H9 (cell line): ENCODE results near the gene NEDD9. TPM values are rescaled to one million over a fixed set of nuclear protein-coding genes. Genes with fewer than 3 reads are reported as not detected.
A peak's percentile ranks its signal among the peaks of the same experiment; 100 is the strongest.

ENCODE experiments used
- DNase-seq: peaks from one replicate; pipeline ENCODE4 v3.0.0-alpha.2; 2017
- H2AFZ ChIP-seq: one replicate; pipeline ENCODE4 v1.6.1; 2013; ENCODE audit warnings: mild to moderate bottlenecking, low read length, control low read depth, moderate library complexity
- H2AK5ac ChIP-seq: 2 replicates; pipeline ENCODE4 v1.6.1; 2013; ENCODE audit warnings: low read length, control low read depth, mixed read lengths; ENCODE audit not compliant: insufficient read length
- H2BK120ac ChIP-seq: one replicate; pipeline ENCODE4 v1.6.1; 2013; ENCODE audit warnings: low read depth, mild to moderate bottlenecking, low read length, control low read depth, inconsistent platforms; ENCODE audit not compliant: poor library complexity, severe bottlenecking
- H2BK12ac ChIP-seq: 2 replicates; pipeline ENCODE4 v1.6.1; 2013; ENCODE audit warnings: low read length, control low read depth, mixed read lengths, low read depth; ENCODE audit not compliant: insufficient read length
- H2BK15ac ChIP-seq: 2 replicates; pipeline ENCODE4 v1.6.1; 2013; ENCODE audit warnings: low read depth, low read length, control low read depth
- H2BK20ac ChIP-seq: one replicate; pipeline ENCODE4 v1.6.1; 2013; ENCODE audit warnings: low read depth, mild to moderate bottlenecking, low read length, control low read depth, inconsistent platforms; ENCODE audit not compliant: poor library complexity, severe bottlenecking
- H2BK5ac ChIP-seq: 2 replicates; pipeline ENCODE4 v1.6.1; 2013; ENCODE audit warnings: low read length, control low read depth, mixed read lengths; ENCODE audit not compliant: insufficient read length
- H3K14ac ChIP-seq: 2 replicates; pipeline ENCODE4 v1.6.1; 2013; ENCODE audit warnings: low read length, control low read depth; ENCODE audit not compliant: insufficient read depth
- H3K18ac ChIP-seq: 2 replicates; pipeline ENCODE4 v1.6.1; 2013; ENCODE audit warnings: low read depth, mild to moderate bottlenecking, mixed read lengths, low read length, control low read depth; ENCODE audit not compliant: insufficient read length
- H3K23ac ChIP-seq: 2 replicates; pipeline ENCODE4 v1.6.1; 2013; ENCODE audit warnings: low read length, control low read depth, mixed read lengths, low read depth; ENCODE audit not compliant: insufficient read length
- H3K23me2 ChIP-seq: 2 replicates; pipeline ENCODE4 v1.6.1; 2013; ENCODE audit warnings: low read depth, mild to moderate bottlenecking, mixed read lengths, low read length, control low read depth; ENCODE audit not compliant: insufficient read length, poor library complexity, severe bottlenecking
- H3K27ac ChIP-seq: 2 replicates; pipeline ENCODE4 v1.5.1; 2013; ENCODE audit warnings: low read length, control low read depth, mixed read lengths, low read depth; ENCODE audit not compliant: insufficient read length
- H3K27me3 ChIP-seq: 2 replicates; pipeline ENCODE4 v1.6.1; 2013; ENCODE audit warnings: low read length, control low read depth, inconsistent platforms; ENCODE audit not compliant: insufficient read depth
- H3K4ac ChIP-seq: 2 replicates; pipeline ENCODE4 v1.6.1; 2013; ENCODE audit warnings: low read depth, mild to moderate bottlenecking, control low read depth, inconsistent platforms, low read length, moderate library complexity
- H3K4me1 ChIP-seq: 2 replicates; pipeline ENCODE4 v1.6.1; 2013; ENCODE audit warnings: low read length, control low read depth, inconsistent platforms; ENCODE audit not compliant: insufficient read depth
- H3K4me2 ChIP-seq: 2 replicates; pipeline ENCODE4 v1.6.1; 2013; ENCODE audit warnings: low read length, control low read depth, mixed read lengths; ENCODE audit not compliant: insufficient read length, insufficient read depth
- H3K56ac ChIP-seq: 2 replicates; pipeline ENCODE4 v1.6.1; 2013; ENCODE audit warnings: low read depth, mild to moderate bottlenecking, mixed read lengths, low read length, control low read depth; ENCODE audit not compliant: insufficient read length
- H3K79me1 ChIP-seq: 2 replicates; pipeline ENCODE4 v1.6.1; 2013; ENCODE audit warnings: low read depth, mild to moderate bottlenecking, moderate library complexity, low read length, control low read depth, inconsistent platforms; ENCODE audit not compliant: insufficient read depth, poor library complexity, severe bottlenecking
- H3K79me2 ChIP-seq: 2 replicates; pipeline ENCODE4 v1.6.1; 2013; ENCODE audit warnings: low read length, control low read depth, inconsistent platforms; ENCODE audit not compliant: insufficient read depth
- H3K9ac ChIP-seq: 2 replicates; pipeline ENCODE4 v1.6.1; 2013; ENCODE audit warnings: low read length, control low read depth, mixed read lengths; ENCODE audit not compliant: insufficient read length; ENCODE audit errors: extremely low read depth
- H3K9me3 ChIP-seq: one replicate; pipeline ENCODE4 v1.6.1; 2013; ENCODE audit warnings: low read depth, low read length, inconsistent platforms; ENCODE audit not compliant: control insufficient read depth
- H3T11ph ChIP-seq: one replicate; pipeline ENCODE4 v1.6.1; 2013; ENCODE audit warnings: mild to moderate bottlenecking, low read length, control low read depth, inconsistent platforms
- H4K20me1 ChIP-seq: one replicate; pipeline ENCODE4 v1.6.1; 2013; ENCODE audit not compliant: control insufficient read depth, insufficient read length, insufficient read depth
- H4K5ac ChIP-seq: 2 replicates; pipeline ENCODE4 v1.6.1; 2013; ENCODE audit warnings: low read depth, mild to moderate bottlenecking, mixed read lengths, low read length, control low read depth; ENCODE audit not compliant: insufficient read length
- H4K8ac ChIP-seq: replicated peaks from 2 replicates; pipeline ENCODE4 v1.6.1; 2013; ENCODE audit warnings: low read length, control low read depth, mixed read lengths, low read depth; ENCODE audit not compliant: insufficient read length
- H4K91ac ChIP-seq: 2 replicates; pipeline ENCODE4 v1.6.1; 2013; ENCODE audit warnings: low read depth, mild to moderate bottlenecking, moderate library complexity, mixed read lengths, low read length, control low read depth; ENCODE audit not compliant: insufficient read length
- H3K27ac Mint-ChIP-seq, 3 experiments: 2 replicates in 2 of 3; 3 replicates in 1 of 3; pipeline ENCODE4 v1.8.0; 2020 to 2021; ENCODE audit warnings: mixed read lengths in 3 of 3, mild to moderate bottlenecking in 1 of 3, moderate library complexity in 1 of 3
- H3K27me3 Mint-ChIP-seq: 2 replicates; pipeline ENCODE4 v1.8.0; 2021; ENCODE audit warnings: low read depth, mild to moderate bottlenecking, moderate library complexity, mixed read lengths
- H3K36me3 Mint-ChIP-seq, 3 experiments: 2 replicates in 2 of 3; 3 replicates in 1 of 3; pipeline ENCODE4 v1.8.0; 2020 to 2021; ENCODE audit warnings: low read depth in 3 of 3, mixed read lengths in 3 of 3; ENCODE audit not compliant: insufficient read depth in 1 of 3
- H3K4me1 Mint-ChIP-seq, 2 experiments: 2 replicates each; pipeline ENCODE4 v1.8.0; 2020; ENCODE audit warnings: mixed read lengths in 2 of 2
- H3K4me3 Mint-ChIP-seq, 2 experiments: 2 replicates in 1 of 2; 3 replicates in 1 of 2; pipeline ENCODE4 v1.8.0; 2020 to 2021; ENCODE audit warnings: mild to moderate bottlenecking in 2 of 2, mixed read lengths in 2 of 2, moderate library complexity in 1 of 2
- H3K9me3 Mint-ChIP-seq, 2 experiments: 2 replicates in 1 of 2; 3 replicates in 1 of 2; pipeline ENCODE4 v1.8.0; 2020; ENCODE audit warnings: mild to moderate bottlenecking in 2 of 2, mixed read lengths in 2 of 2, moderate library complexity in 1 of 2
- WGBS: extraction: QIAGEN DNeasy Blood & Tissue Kit; methylation state at CpG from one replicate; pipeline ENCODE4 v1.1.7; 2013; ENCODE audit warnings: missing lambda C conversion rate, low lambda C conversion rate, mixed read lengths; ENCODE audit not compliant: insufficient read length; ENCODE audit errors: extremely low coverage; 5-methylcytosine and 5-hydroxymethylcytosine counted together
- total RNA-seq: library from RNA; stranded (reverse); gene quantifications from 2 replicates; pipeline ENCODE4 v1.2.1, GENCODE V29; 2021
- TF ChIP-seq, protein P1 (sequence below): fragments of 200-600 bp; sonication (generic); conservative IDR thresholded peaks from 3 replicates; pipeline ENCODE4 v1.8.0; 2021; ENCODE audit warnings: antibody characterized with exemption, mild to moderate bottlenecking

NEDD9 gene
- total RNA-seq, 1 experiment from 2014 or later = 5.5 TPM

DNA sequence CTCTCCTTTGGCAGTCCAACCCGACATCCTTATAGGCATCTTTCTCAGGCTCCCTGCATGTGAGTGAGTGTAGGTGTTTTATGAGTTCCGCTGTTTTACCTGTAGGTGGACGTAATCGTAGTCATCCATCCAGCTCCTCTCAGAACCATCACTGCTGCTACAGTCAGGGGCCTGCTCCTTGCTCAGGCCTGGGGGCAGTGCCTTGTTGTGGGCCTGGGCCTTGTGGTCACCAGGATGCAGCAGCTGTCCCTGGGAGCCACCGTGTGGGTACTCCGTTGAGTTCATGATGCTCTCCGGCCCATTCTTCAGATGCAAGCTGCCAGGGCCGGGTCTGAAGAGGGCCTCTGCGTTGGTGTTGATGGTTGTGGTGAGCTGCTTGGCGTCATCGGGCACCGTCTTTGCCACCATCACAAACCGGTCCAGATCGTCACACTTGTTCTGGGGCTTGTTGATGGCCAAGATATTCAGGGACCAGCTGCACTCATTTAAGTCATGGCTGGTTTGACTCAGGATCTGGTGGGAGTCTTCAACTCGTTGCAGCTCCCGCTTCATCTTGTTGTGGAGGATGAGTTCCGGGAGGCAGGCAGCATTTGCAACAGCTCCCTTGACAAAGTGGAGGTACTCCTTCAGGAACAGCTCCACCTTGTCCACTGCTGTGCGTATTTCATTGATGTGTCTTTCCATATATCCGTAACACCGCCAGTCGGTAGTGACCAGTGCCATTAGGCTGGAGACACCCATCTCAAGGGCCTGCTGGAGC lies 42.4 kb downstream of the NEDD9 start:
- H3K9me3 Mint-ChIP-seq = peaks cover 2 to 4% of the 10 kb centered on the region in 2 experiments; a peak in 4 of 5 replicates
- Histone ChIP-seq H3K27me3 (no peaks in the 10 kb centered on the region), H4K20me1 (no peaks in the 10 kb centered on the region), H3K56ac (no peak overlapping the region), H2BK12ac (no peak overlapping the region), H3K23me2 (no peaks in the 10 kb centered on the region), H3K23ac (no peak overlapping the region), H3K18ac (no peak overlapping the region), H3K4me2 (no peak overlapping the region), H3K4ac (no peak overlapping the region), H3K4me1 (peaks cover 7% of the 10 kb centered on the region), H2AFZ (no peak overlapping the region), H3K9ac (no peak overlapping the region), H2BK15ac (no peak overlapping the region), H2BK5ac (no peak overlapping the region), H4K8ac (no peak overlapping the region), H4K91ac (no peak overlapping the region), H3T11ph (no peak overlapping the region), H3K79me1 (no peaks in the 10 kb centered on the region), H2AK5ac (no peak overlapping the region), H3K9me3 (no peaks in the 10 kb centered on the region), H3K14ac (no peak overlapping the region), H2BK20ac (no peak overlapping the region), H4K5ac (no peak overlapping the region), H3K79me2 (no peaks in the 10 kb centered on the region), H2BK120ac (no peak overlapping the region), H3K27ac (no peak overlapping the region)
- TF ChIP-seq, protein P1, sequence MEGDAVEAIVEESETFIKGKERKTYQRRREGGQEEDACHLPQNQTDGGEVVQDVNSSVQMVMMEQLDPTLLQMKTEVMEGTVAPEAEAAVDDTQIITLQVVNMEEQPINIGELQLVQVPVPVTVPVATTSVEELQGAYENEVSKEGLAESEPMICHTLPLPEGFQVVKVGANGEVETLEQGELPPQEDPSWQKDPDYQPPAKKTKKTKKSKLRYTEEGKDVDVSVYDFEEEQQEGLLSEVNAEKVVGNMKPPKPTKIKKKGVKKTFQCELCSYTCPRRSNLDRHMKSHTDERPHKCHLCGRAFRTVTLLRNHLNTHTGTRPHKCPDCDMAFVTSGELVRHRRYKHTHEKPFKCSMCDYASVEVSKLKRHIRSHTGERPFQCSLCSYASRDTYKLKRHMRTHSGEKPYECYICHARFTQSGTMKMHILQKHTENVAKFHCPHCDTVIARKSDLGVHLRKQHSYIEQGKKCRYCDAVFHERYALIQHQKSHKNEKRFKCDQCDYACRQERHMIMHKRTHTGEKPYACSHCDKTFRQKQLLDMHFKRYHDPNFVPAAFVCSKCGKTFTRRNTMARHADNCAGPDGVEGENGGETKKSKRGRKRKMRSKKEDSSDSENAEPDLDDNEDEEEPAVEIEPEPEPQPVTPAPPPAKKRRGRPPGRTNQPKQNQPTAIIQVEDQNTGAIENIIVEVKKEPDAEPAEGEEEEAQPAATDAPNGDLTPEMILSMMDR = no peak
- H3K4me1 Mint-ChIP-seq = peaks cover 26 to 32% of the 10 kb centered on the region in 2 experiments
- H3K36me3 Mint-ChIP-seq = peaks cover 23 to 65% (median 29%) of the 10 kb centered on the region in 3 experiments
- no peak for DNase-seq
- no CpG with 5 or more reads among the region's 21 CpGs for WGBS
- H3K27ac Mint-ChIP-seq = peak overlapping the region in 1 of 3 experiments; percentile 20; a peak in 1 of 7 replicates
- H3K27me3 Mint-ChIP-seq = no peaks in the 10 kb centered on the region
- H3K4me3 Mint-ChIP-seq = no peak overlapping the region
